Cardiac muscle cell (in vitro differentiated cells and primary cell): Measurements from ENCODE around the gene ABHD16B. TPM values are rescaled to one million over a fixed set of nuclear protein-coding genes. Genes with fewer than 3 reads are reported as not detected.
A peak's percentile ranks its signal among the peaks of the same experiment; 100 is the strongest.

Experiments used
- DNase-seq, 2 donors: peaks; one replicate each; pipeline versions ENCODE4 v3.0.0 to v3.0.0-alpha.2; 2010 to 2017; ENCODE audit warnings: low read depth in 1 of 2, low spot score in 1 of 2
- H3K27ac ChIP-seq: fragments of 200-600 bp; sonication (generic); 2 replicates; pipeline ENCODE4 v1.5.1; 2016
- H3K27me3 ChIP-seq: fragments of 200-600 bp; sonication (generic); 2 replicates; pipeline ENCODE4 v1.6.0; 2016; ENCODE audit warnings: control low read depth
- H3K36me3 ChIP-seq: fragments of 200-600 bp; sonication (generic); 2 replicates; pipeline ENCODE4 v1.5.1; 2016; ENCODE audit warnings: control low read depth
- H3K4me1 ChIP-seq: fragments of 200-600 bp; sonication (generic); 2 replicates; pipeline ENCODE4 v1.8.1; 2017; ENCODE audit warnings: low read depth, mild to moderate bottlenecking, mixed run types
- H3K4me3 ChIP-seq: fragments of 200-600 bp; sonication (generic); 2 replicates; pipeline ENCODE4 v1.5.1; 2016; ENCODE audit warnings: mild to moderate bottlenecking
- H3K9me3 ChIP-seq: fragments of 200-600 bp; sonication (generic); 2 replicates; pipeline ENCODE4 v1.5.1; 2017; ENCODE audit warnings: low read depth, mild to moderate bottlenecking, control low read depth
- polyA plus RNA-seq: library from polyadenylated mRNA; unstranded; fragments of >200 nt; fragmentation: Nextera tagmentation; extraction: Ambion mirVana; gene quantifications from 2 replicates; pipeline ENCODE4 v1.2.1, GENCODE V29; 2016
- total RNA-seq: library from RNA; depleted of rRNA; stranded (reverse); fragments of >200 nt; gene quantifications from 2 replicates; pipeline ENCODE4 v1.2.3, GENCODE V29; 2016
- TF ChIP-seq, protein P1 (sequence below): IDR thresholded peaks from 2 replicates; pipeline ENCODE4 v1.5.1; 2012; ENCODE audit warnings: low read depth, mild to moderate bottlenecking, low read length

Gene ABHD16B
- total and polyA plus RNA-seq, 2 experiments from 2014 or later: 3.4 TPM; not detected in 1

GRCh38 chr20:63886921-63887320, 25.6 kb downstream of the ABHD16B start:
- Histone ChIP-seq H3K4me3 (no peak overlapping the region), H3K36me3 (peaks cover 32% of the 10 kb centered on the region), H3K27me3 (no peaks in the 10 kb centered on the region), H3K9me3 (no peaks in the 10 kb centered on the region), H3K4me1 (no peaks in the 10 kb centered on the region), H3K27ac (no peak overlapping the region)
- DNase-seq: no peak
- TF ChIP-seq, protein P1, sequence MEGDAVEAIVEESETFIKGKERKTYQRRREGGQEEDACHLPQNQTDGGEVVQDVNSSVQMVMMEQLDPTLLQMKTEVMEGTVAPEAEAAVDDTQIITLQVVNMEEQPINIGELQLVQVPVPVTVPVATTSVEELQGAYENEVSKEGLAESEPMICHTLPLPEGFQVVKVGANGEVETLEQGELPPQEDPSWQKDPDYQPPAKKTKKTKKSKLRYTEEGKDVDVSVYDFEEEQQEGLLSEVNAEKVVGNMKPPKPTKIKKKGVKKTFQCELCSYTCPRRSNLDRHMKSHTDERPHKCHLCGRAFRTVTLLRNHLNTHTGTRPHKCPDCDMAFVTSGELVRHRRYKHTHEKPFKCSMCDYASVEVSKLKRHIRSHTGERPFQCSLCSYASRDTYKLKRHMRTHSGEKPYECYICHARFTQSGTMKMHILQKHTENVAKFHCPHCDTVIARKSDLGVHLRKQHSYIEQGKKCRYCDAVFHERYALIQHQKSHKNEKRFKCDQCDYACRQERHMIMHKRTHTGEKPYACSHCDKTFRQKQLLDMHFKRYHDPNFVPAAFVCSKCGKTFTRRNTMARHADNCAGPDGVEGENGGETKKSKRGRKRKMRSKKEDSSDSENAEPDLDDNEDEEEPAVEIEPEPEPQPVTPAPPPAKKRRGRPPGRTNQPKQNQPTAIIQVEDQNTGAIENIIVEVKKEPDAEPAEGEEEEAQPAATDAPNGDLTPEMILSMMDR: no peak

GRCh38 chr20:63889241-63890200, 28.2 kb downstream of the ABHD16B start:
- H3K4me3 ChIP-seq: no peak overlapping the region
- H3K4me1 ChIP-seq: no peaks in the 10 kb centered on the region
- TF ChIP-seq, protein P1: no peak
- H3K27me3 ChIP-seq: no peaks in the 10 kb centered on the region
- H3K27ac ChIP-seq: no peak overlapping the region
- H3K36me3 ChIP-seq: peaks cover 23% of the 10 kb centered on the region
- no peak for DNase-seq
- no peaks in the 10 kb centered on the region for H3K9me3 ChIP-seq

DNA sequence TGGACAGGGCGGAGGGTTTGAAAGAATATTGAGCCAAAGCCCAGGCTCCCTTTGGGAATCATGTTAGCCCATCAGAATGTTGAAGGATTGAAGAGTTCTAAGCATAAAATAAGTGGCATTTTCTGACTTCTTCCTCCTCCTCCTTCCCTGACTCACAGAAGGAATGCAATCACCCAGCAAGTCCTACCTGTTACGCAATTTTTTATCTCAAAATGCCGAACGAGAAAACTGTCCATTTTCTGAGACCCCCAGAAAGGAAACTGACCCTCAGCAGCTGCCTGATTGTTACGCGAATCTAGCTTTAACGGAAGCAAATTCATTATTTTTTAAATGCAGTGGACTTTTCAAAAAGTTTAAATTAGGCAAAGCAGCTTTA, 28.9 kb downstream of the ABHD16B start:
- no peaks in the 10 kb centered on the region for H3K27me3 ChIP-seq
- no peaks in the 10 kb centered on the region for H3K9me3 ChIP-seq
- peak in 1 of 2 donors; percentile 35 for DNase-seq
- no peaks in the 10 kb centered on the region for H3K4me1 ChIP-seq
- H3K36me3 ChIP-seq: peaks cover 23% of the 10 kb centered on the region
- TF ChIP-seq, protein P1: no peak
- H3K4me3 ChIP-seq: no peak overlapping the region
- no peak overlapping the region for H3K27ac ChIP-seq

DNA sequence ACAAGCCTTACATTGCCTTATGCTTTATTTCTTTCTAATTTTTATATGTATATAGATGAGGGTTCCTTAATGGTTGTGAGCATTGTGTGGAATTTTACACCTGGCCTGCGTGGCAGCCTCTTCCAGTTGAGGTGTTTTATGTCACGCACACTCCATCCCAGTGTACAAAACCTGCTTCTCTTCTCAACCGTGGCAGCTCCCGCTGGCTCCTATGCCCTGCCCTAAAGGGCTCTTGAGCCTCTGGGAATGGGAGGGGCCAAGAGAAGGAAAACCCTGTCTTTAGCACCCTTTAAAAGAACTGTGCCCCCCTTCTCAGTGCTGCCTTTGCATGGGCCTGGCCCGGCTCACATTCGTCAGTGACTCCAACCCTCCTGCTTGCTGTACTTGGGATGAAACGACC, 29.3 kb downstream of the ABHD16B start:
- Histone ChIP-seq H3K27me3 (no peaks in the 10 kb centered on the region), H3K4me1 (no peaks in the 10 kb centered on the region), H3K27ac (no peak overlapping the region), H3K36me3 (peaks cover 23% of the 10 kb centered on the region), H3K9me3 (no peaks in the 10 kb centered on the region), H3K4me3 (no peak overlapping the region)
- TF ChIP-seq, protein P1: no peak
- DNase-seq: no peak

DNA sequence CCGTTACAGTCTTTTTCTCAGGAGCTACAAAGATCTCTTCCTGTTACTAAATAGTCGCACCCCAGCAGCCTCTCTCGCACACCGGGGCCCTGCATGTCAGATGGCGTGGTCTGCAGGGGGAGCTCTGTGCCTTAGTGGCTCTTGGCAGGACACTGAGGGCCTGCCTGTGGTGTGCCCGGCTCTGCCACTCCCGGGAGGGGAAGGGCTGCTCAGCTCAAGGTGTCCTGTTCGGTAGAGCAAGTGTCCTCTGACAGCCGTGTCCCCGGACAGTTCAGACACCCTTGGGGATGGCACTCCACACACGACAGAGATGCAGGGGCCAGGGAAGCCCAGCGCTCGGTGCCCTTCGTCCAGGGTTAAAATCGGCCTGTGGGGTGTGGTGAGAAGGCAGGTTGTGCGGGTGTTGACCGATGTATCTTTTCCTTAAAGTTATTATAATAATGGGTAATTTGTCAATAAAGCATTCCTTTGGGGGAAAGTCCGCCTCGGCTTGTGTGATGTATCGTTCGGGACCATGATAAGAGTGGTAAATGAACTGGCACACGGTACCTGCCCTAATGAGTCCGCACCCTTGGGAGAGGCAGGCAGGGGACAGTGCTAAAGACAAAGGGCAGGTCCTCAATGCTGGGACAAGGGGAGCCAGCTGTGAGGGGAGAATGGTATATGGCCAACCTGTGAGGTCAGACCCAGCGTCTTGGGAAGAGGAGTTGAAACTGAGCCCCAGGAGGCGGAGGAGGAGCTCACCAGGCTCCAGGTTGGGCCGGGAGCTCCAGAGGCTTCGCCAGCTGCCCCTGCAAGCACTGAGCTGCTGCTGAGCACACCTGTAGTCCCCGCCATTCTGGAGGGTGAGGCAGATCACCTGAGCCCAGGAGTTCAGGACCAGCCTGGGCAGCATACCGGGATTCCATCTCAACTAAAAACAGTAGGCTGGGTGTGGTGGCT, 30.0 kb downstream of the ABHD16B start:
- H3K9me3 ChIP-seq: no peaks in the 10 kb centered on the region
- no peaks in the 10 kb centered on the region for H3K27me3 ChIP-seq
- H3K27ac ChIP-seq: no peak overlapping the region
- DNase-seq: no peak
- TF ChIP-seq, protein P1: no peak
- no peak overlapping the region for H3K4me3 ChIP-seq
- peaks cover 6% of the 10 kb centered on the region for H3K4me1 ChIP-seq
- peaks cover 23% of the 10 kb centered on the region for H3K36me3 ChIP-seq
